GM21723 (cell line): Measurements from ENCODE around the gene TRNP1.

ENCODE experiments used
- ATAC-seq: cut with Tn5 transposase; IDR thresholded peaks from one replicate; pipeline ENCODE4 v1.9.1; 2021; ENCODE audit warnings: mild to moderate bottlenecking, moderate library complexity; ENCODE audit not compliant: unreplicated experiment

TRNP1 gene

DNA sequence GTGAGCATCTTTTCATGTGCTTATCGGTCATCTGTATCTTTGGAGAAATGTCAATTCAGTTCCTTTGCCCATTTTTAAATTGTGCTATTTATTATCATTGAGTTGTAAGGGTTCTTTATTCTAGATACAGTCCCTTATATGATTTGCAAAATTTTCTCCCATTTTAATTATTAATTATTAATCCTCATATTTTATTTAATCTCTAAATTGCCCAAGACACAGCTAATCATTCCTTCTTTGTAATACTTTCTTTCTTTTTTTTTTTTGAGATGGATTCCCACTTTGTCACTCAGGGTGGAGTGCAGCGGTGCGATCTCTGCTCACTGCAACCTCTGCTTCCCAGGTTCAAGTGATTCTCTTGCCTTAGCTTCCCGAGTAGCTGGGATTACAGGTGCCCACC, 32.2 kb downstream of the TRNP1 start:
- ATAC-seq: no peak

DNA sequence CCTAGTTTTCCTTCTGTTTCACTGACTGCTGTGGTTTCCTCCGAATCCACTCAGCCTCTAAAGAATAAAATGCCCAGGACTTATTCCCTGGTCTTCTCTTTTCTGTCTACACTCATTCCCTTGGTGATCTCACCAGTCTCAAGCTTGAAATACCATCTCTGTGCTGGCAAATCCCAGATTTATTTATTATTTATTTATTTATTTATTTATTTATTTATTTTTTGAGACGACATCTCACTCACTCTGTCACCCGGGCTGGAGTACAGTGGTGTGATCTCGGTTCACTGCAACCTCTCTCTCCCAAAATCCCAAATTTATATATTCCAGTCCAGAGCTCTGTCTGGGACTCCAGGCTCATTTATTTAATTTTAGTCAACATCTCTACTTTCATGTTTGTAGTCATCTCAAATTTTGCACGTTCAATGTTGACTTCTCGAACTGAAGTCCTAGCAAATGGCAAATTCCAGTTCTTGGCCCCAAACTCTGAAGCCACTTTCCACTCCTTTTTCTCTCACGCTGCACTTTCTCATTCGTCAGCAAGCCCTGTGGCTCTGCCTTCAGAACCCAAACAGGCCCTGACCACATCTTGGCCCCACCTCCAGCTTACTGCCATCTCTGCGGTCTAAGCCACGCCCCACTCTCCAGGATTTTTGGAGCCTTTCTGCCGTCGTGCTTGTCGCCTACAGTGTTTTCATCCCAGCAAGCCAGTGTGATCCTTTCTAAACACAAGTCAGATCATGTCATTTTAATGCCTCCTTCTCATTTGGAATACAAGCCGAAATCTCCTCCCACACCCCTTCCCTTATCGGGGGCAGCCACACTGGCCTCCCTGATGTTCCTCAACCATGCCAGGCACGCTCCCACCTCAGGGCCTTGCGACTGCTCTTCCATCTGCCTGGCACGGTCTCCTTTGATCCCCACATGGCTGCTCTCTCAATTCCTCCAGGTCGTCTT, 33.4 kb downstream of the TRNP1 start:
- no peak for ATAC-seq

DNA sequence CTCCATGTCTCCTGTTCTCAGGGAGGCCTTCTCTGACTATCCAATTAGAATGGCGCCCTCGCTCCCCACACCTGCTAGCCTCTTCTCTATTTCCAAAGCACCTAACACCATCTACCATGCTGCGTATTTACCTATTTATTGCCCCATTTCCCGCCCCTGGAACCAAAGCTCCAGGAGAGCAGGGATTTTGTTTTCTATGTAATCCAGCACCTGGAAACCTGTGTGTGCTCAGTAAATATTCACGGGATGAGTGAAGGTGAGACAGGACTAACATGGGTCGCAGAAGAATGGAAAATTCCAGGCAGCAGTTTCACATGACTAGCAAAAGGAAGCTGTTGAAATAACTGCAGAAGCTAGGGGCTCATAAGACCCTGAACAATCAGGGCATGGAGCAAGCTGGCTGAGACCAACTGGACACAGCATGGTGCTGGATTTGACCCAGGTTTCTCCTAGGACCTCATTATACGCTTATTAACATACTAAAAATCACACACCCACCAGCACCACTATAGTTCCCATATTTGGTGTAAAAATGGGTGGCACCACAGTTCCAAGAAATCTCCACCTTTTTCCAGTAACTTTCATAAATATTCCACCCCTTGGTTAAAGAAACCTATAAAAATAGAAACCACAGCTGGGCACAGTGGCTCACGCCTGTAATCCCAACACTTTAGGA, 34.2 kb downstream of the TRNP1 start:
- no peak for ATAC-seq

DNA sequence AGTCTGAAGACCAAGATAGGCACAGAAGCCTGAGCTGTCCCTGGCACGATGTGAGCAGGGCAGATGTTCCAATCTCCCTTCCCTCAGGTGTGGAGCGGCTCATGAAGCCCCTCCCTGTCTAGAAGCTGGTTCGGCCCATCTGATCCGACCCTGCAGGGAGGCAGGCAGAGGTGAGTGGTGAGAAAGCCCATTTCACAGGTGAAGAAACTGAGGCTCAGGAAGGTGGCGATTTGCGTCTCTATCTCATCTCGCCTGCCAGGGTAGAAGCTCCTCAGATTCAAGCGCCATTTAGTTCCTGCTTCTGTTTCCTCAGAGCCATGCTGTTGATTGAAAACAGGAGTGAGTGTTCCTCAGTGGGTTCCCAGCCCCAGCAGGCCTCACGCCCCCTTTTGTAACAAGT, 36.0 kb downstream of the TRNP1 start:
- ATAC-seq: no peak

DNA sequence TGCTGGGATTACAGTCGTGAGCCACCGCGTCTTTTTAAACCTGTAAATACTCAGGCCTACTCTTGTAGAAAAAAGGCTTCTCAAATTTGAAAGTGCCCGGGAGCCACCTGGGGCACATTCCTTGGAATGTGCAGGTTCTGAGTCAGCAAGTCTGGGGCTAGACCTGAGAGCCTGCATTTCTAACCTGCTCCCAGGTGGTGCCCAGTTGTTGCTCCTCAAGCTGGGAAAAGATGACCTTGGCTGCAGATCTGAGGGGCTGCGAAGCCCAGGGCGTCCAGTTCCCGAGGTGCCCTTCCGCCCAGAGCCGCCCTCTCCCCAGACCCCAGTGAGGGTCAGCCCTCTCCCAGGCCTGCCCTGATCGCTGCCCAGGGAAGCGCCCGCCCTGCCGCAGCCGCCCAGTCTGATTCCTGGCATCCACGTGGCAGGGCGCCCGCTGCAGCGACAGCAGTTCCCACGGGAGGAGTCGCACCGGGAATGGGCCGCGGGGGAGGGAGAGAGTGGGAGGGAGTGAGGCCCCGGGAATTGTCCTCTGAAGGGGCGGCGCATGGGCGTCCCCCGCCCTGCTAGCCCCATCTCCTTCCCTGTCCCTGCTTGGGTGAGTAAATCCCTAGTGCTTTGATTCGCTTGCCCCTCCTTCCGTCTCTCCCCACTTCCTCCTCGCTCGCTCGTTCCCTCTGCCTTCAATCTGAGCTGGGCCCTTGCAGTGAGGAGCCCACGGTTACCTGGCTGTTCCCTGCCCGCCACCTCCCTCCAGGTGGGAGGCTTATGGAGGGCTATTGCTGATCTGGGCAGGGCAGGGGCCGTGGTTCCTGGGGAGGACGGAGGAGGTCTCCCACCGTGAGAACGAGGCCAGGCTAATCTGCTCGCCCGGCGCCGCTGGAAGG, 38.0 kb downstream of the TRNP1 start:
- ATAC-seq: no peak

DNA sequence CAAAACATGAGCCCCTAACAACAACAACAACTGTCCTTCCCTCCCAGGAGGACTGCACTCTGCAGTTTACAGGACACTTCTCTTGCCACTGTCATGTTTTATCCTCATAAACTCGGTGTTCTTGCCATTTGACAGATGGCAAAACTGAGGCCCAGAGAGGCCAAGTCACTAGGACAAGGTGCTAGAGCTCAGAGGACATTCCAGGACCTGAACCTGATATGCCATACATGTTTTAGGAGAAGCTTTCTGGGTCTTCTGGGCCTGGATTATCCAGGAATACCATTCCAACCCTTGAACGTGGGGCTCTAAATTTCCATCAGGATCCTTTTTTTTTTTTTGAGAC, 38.6 kb downstream of the TRNP1 start:
- no peak for ATAC-seq

DNA sequence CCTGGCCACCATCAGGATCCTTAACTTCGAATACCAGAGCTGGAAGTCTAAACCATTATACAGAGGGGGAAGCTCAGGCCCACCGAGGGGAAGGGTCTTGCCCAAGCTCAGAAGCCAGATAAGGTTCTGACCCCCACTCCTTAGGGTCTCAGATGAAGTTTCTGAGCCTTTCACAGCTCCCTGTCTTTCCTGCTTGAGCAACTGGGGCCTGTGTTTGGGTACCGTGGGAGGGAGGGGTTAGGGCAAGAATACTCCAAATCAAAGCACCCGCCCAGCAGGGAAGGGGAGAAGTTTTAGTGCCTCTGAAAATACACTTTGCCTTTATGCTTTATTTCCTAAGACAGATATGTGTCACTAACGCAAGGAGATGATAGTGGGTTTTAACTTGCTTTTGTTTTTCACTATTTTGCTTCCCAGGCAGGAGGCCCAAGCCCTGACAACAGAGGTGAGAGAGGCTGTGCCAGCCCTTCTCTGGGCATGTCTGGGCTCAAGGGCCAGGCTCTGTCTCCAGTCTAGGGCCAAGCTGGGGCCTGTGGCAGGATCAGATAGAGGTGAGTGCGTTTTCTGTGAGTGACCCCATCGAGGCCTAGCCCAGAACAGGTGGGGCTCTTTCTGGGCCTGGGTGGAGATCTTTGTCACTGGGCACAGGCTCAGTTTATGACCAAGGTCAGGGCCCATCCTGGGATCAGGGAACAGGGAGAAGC, 39.7 kb downstream of the TRNP1 start:
- no peak for ATAC-seq

DNA sequence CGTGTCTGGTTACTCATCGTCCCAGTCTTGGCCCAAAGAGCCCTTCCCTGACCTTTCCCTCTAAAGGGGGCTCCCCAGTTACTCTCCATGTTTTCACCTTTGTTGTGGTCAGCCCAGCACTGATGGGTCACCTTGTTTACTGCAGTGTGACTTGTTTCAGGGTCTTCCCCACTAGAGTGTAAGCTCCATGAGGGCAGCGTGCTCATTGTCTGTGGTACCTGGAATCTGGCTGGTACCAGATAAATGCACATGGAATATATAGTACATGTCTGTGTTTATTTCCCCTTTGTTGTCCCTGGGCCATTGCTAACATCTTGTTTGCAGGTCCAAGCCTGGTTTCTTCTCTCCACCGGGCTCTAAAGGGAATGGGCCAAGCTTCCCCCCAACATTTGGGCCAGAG, 41.9 kb downstream of the TRNP1 start:
- no peak for ATAC-seq

DNA sequence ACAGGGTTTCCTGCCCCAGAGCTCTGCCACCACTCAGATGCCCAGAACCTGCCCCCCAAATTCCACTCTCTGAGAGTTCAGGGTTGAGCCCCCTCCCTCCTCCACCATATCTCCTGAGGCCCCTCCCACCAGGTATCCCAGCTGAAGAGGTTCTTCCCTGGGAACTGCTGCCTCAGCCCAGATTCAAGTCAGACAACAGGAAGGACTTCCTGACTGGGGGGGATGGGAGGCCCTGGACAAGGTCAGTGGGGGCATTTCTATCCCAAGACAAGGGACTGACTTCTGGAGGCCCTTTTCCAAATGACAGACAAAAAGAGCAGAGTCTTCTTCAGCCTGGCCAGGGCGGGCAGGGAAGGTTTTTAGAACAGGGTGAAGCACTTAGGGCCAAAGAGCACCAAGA, 43.2 kb downstream of the TRNP1 start:
- ATAC-seq: no peak

DNA sequence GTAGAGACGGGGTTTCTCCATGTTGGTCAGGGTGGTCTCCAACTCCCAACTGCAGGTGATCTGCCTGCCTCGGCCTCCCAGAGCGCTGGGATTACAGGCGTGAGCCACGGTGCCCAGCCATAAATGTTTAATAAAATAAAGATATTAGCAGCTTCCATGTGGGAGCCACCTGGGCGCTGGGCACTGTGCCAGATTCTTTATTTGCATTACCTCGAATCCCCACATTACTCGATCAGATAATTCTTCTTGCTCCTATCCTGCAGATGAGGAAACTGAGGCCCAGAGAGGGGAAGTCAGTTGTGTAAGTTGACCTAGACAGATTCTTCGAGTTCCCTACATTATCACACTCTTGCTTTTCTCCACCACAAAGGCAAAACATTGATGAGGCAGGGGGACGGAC, 44.0 kb downstream of the TRNP1 start:
- no peak for ATAC-seq

DNA sequence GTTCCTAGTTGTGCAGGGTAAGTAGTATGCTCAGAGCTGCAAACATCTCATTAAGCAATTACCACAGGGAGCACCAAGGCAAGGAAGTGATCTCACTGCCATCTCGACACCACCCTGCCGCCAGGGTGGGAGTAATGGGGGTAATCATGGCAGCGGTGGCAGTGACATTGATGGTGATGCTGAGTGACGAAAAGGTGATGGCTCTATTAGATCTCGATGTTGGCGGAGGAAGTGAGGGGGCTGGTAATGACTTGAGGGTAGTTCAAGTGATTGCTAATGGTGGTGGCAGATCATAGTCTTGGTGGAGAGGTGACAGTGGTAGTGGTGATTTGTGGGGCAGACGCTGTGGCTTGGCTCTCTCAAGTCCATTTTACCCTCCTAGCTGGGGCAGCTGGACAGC, 44.5 kb downstream of the TRNP1 start:
- no peak for ATAC-seq

DNA sequence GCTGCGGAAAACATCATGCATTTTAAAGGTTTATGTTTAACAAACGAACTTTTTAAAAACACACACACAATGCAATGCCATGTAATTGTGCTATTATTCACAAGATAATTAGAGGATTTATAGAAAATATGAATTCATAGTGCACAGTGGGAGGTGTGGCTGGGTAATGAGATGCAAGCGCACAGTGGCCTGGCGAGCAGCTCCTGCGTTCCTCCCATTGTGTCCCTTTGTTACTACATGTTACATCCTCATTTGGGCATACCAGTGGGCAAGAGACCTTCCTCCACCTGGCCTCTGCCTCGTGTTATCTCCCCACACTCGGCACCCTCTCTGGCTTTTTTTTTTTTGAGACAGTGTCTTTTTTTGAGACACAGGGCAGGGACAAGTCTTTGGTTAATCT, 49.2 kb downstream of the TRNP1 start:
- ATAC-seq: no peak

DNA sequence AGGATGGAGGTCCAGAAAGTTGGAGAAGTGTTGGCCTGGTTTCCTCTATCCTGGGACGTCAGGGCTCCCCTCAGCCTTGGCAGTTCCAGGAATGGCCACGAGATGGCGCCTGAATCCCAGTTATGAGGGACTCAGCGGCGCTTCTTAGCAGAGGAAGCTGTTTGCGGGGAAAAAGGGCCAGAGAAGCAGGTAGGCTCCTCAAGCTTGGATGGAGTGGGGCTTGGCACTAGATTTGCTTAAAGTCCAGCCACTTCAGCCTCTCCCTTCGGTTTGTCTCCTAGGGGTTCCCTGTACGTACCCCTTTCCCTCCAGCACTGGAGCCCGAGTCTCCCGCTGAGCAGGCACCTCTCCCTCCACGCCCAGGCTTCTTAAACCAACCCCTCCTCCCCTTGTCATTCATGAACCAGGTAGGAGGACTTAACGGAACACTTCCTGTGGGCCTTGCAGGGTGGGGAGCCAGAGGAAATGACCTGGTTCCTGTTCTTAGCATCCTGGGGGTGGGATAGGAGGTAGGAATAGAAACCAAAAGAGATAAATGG, 51.2 kb downstream of the TRNP1 start:
- ATAC-seq: peak; percentile 49

DNA sequence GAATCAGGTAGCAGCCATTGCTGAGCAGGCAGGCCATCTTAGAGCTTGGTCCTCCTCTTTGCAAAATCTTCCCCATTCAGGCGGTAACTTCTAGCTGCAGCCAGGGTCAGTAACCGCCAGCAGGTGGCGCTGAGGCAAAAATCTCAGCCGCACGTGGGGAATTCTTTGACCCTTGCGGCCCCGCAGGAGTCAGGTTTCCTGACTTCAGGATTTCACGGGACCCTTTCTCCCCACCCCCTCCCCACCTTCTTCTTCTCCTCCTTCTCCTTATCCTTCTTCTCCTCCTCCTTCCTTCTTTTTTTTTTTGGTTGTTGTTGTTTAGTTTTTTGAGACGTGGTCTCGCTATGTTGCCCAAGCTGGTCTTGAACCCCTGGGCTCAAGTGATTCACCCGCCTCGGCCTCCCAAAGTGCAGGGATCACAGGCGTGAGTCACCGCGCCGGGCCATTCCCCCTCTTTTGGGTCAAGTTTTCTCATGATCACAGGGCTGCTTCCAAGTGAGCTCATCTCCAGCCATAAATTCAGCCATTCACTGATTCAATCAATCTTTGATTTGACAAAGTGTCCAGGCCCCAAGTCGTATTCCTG, 52.6 kb downstream of the TRNP1 start:
- no peak for ATAC-seq

DNA sequence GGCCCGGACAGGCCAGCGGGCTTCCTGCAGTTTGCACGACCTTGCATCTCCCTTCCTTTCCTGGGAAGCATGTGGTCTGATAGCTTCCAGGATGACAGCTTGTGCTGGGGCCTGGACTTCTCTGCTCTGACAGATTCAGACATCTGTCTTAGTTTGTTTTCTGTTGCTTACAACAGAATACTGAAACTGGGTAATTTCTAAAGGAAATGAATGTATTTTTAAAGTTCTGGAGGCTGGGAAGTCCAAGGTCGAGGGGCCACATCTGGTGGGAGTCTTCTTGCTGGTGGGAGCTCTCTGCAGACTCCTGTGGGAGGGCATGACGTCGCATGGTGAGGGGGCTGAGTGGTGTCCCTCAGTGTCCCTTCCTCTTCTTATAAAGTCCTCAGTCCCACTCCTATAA, 54.4 kb downstream of the TRNP1 start:
- ATAC-seq: no peak

DNA sequence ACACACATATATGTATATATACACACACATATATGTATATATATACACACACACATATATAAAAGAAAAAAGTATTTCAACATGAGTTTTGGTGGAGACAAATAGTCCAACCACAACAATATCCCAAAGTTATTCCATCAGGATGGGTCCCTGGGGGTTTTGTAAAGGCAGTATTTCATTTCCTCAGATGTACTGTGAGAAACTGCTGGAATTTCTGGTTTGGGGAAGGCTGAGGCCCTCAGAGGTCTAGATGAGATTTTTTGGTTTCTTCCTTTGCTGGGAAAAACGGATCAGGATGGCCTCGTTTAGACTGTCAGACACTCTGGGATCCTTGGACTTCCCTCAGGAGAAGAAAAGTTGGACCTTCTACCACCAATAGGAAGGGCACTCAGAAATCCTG, 55.6 kb downstream of the TRNP1 start:
- ATAC-seq: no peak

DNA sequence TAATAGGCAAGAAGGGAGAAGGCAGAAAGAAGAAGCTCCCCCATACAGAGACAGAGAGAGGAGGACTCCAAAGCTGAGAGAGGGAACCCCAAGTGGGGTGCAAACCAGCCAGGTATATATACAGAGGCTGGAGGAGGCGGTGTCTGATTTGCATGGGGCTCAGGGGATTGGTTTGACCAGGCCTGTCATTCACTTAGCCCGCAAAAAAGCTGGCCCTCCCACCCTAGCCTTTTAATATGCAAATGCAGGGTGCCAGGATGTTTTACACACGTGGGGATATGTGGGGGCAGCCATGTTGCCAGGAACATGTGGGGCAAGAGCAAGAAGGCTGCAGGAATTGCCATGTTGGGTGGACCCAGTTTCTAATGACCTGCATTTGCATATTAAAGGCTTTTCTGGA, 56.1 kb downstream of the TRNP1 start:
- ATAC-seq: no peak
